Inflammatory macrophage (primary cell): ENCODE measurements around the gene IL18BP.

Experiments
- DNase-seq, 2 donors: peaks; one replicate each; pipeline ENCODE4 v3.0.0-alpha.2; 2020 to 2022
- total RNA-seq, 18 experiments: gene quantifications; one replicate each; lab custom pipeline; 2026; ENCODE audit warnings: mixed read lengths in 6 of 18, inconsistent platforms in 2 of 18; lab: John Stamatoyannopoulos, UW

Gene IL18BP
- total RNA-seq: 5.0 to 34.5 (median 14.8) reads per million in 18 experiments

- DNase-seq: peak; percentile 87 to 91
Measured at GRCh38 chr11:71998649-71999310, at the start of gene IL18BP. IL18BP (plus strand) TSS chr11:71998909; CDS start chr11:71999985, 1,076 bp downstream.

DNA sequence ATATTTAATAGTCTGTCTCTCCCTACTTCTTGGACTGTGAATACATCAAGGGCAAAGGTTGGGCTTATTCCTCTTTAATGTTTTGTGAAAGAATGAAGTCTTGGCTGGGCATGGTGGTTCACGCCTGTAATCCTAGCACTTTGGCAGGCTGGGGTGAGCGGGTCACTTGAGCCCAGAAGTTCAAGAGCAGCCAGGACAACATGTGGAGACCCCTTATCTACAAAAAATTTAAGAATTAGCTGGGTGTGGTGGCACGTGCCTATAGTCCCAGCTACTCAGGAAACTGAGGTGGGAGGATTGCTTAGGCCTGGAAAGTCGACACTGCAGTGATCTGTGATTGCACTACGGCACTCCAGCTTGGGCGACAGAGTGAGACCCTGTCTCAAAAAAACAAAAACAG lies 49.7 kb upstream of the IL18BP start:
- no peak for DNase-seq

GRCh38 chr11:71951741-71952310 lies 46.9 kb upstream of the IL18BP start:
- DNase-seq: no peak

GRCh38 chr11:71955898-71956456 lies 42.7 kb upstream of the IL18BP start:
- no peak for DNase-seq

GRCh38 chr11:71962428-71963038 lies 36.2 kb upstream of the IL18BP start:
- DNase-seq: peak; percentile 40 to 45

DNA sequence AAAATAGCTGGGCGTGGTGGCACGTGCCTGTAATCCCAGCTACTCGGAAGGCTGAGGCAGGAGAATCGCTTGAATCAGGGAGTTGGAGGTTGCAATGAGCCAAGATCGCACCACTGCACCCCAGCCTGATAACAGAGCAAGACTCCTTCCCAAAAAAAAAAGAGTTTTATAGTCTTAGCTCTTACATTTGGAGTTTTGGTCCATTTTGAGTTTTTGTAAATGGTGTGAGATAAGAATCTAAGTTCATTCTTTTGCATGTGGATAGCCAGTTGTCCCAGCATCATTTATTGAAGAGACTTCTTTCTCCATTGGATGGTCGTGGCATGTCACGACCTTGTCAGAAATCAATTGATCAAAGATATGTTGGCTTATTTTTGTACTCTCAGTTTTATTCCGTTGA lies 35.2 kb upstream of the IL18BP start:
- no peak for DNase-seq

GRCh38 chr11:71964641-71965040 lies 34.1 kb upstream of the IL18BP start:
- no peak for DNase-seq

GRCh38 chr11:71971680-71972079 lies 27.0 kb upstream of the IL18BP start:
- no peak for DNase-seq

DNA sequence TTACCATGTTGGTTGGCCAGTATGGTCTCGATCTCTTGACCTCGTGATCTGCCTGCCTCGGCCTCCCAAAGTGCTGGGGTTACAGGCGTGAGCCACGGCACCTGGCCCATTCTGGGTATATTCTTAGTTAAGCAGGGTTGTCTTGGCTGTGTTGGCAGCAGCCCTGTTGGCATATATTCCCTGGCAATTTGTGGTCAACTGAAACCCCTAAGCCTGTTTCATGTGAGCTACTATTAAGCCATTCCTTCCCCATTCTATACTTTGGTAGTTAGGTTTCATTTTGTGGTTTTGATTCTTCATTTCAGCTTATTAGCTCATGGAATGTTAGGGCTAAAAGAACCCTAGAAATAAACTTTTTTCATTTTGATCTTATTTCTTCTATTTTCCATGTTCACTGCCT lies 22.2 kb upstream of the IL18BP start:
- no peak for DNase-seq

DNA sequence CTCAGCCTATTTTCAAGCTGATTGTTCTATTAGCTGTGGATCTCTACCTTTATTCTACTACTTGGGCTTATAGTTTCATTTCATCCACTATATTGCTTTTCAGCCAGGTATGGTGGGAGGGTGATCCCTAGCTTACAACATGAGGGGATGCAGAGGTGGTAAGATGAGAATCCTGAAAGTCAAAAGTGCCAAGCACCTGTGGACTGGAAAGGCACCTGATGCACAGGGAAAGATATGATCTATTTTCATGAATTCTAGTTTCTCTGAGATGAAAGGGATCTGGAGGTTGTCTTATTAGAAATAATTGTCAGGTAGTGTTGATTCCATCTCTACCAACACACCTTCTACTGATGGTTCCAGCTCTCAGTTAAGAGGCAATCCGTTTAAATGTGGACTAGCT lies 21.6 kb upstream of the IL18BP start:
- no peak for DNase-seq

DNA sequence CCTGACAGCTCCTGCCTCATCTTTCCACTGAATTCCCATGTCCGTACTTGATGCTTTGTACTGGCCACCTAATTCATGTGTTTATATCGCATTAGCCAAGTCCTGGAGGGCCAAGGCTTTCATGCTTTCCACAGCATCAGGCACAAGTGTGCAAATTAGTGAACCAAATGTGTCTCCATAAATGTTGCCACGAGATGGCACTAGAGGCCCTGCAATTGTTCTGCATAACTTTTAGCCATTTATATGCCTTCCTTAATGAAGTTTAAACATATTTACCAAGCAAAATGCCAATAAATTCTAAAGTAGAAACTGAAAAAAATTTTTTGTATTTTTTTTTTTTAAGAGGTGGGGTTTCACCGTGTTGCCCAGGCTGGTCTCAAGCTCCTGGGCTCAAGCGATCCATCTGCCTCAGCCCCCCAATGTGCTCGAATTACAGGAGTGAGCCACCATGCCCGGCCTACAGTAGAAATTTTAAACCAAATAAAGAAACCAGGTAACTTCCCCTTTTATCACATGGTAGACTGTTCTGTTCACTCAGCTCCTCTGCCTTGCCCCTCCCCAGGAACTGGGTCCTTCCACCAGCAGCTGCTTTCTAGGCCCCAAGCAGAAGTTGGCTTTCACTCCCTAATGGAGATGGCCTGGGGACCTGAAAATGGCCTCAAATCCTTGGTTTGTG lies 20.8 kb upstream of the IL18BP start:
- peak; percentile 75 to 83 for DNase-seq

GRCh38 chr11:71979094-71979493 lies 19.6 kb upstream of the IL18BP start:
- no peak for DNase-seq

- DNase-seq: no peak
Measured at GRCh38 chr11:71979602-71980001, 19.1 kb upstream of the IL18BP start.

DNA sequence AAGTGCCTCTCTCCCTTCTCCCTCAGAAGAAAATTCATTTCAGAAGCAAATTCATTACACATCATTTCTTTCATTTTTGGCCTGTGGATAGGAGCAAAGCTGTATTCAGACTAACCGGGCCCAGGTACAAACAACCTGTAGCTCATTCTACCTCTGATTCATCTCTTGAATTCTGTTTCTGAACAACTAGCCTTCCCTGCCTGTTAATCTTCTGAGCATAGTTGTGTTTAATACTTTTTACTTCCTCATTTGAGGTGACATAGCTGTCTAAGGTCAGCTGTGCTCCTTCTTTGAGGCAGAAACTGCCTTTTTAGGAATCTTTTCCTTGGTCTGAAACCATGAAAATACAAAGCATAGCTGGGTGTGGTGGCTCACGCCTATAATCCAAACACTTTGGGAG lies 12.6 kb upstream of the IL18BP start:
- DNase-seq: peak; percentile 42 to 55

GRCh38 chr11:71987521-71987920 lies 11.2 kb upstream of the IL18BP start:
- DNase-seq: no peak

GRCh38 chr11:71988050-71988449 lies 10.7 kb upstream of the IL18BP start:
- no peak for DNase-seq

DNA sequence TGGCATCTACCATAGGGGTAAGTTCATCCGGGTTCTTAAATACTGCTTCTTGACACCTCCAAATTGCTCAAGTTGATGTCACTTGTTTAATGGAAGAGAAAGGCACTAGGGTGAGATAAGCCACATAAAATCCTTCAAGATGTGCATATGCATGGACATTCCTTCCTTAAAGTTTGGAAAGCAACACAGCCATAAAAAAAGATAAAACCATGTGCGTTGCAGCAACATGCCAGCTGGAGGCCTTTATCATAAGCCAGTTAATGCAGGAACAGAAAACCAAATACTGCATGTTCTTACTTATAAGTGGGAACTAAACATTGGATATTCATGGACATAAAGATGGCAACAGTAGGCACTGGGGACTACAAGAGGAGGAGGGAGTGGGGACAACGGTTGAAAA lies 8.0 kb upstream of the IL18BP start:
- DNase-seq: no peak

GRCh38 chr11:71991494-71991893 lies 7.2 kb upstream of the IL18BP start:
- peak; percentile 96 to 97 for DNase-seq

- peak; percentile 39 to 54 for DNase-seq
Measured at GRCh38 chr11:71992136-71992730, 6.5 kb upstream of the IL18BP start.

GRCh38 chr11:71994786-71995185 lies 3.9 kb upstream of the IL18BP start:
- no peak for DNase-seq

GRCh38 chr11:71995726-71996291 lies 2.9 kb upstream of the IL18BP start:
- DNase-seq: no peak

- DNase-seq: no peak
Measured at GRCh38 chr11:71996517-71996916, 2.2 kb upstream of the IL18BP start.
